Nephron (organoid): ENCODE results near the gene KCNC4.

Source experiments
- H3K27ac Mint-ChIP-seq, 3 experiments: 2 replicates each; pipeline ENCODE4 v1.8.0; 2020; ENCODE audit warnings: mixed read lengths in 3 of 3, mild to moderate bottlenecking in 2 of 3, moderate library complexity in 1 of 3
- H3K27me3 Mint-ChIP-seq: 2 replicates; pipeline ENCODE4 v1.8.0; 2021; ENCODE audit warnings: low read depth, mild to moderate bottlenecking, moderate library complexity, mixed read lengths
- H3K36me3 Mint-ChIP-seq: 2 replicates; pipeline ENCODE4 v1.8.0; 2020; ENCODE audit warnings: low read depth, mixed read lengths
- H3K4me1 Mint-ChIP-seq: 2 replicates; pipeline ENCODE4 v1.8.0; 2020; ENCODE audit warnings: mixed read lengths
- H3K4me3 Mint-ChIP-seq, 3 experiments: 2 replicates each; pipeline ENCODE4 v1.8.0; 2020; ENCODE audit warnings: mild to moderate bottlenecking in 3 of 3, mixed read lengths in 3 of 3, moderate library complexity in 2 of 3
- H3K9me3 Mint-ChIP-seq: 2 replicates; pipeline ENCODE4 v1.8.0; 2020; ENCODE audit warnings: mixed read lengths
- CTCF ChIP-seq, 3 experiments: fragments of 200-600 bp; sonication (generic); IDR thresholded peaks; one replicate each; pipeline ENCODE4 v1.5.0; 2021; ENCODE audit warnings: antibody characterized with exemption in 3 of 3; ENCODE audit not compliant: unreplicated experiment in 3 of 3

KCNC4 gene

DNA sequence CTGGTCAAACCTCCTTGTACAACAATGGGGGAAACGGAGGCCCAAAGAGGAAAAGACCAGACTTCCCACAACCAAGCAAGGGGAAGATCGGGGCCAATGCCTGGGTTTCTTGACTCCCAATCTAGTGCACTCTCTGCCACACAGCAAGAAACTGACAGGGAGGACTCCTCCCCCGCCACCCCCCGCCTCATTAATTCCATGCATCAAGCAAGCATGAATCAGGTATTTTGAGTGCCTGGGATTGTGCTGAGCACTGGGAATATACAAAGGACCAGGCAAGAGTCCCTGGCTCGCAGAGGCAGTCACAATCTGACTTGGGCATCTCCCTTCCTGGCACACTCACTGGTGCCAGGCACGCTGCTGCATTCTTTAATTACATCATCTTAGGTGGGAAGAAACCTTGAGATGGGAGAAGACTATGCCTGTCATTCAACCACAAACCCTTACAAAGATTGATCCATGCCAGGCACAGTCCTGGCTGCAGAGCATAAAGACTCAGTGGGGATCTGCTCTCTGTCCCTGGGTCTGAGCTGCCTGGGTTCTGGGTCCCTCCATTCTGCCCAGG, 4.4 kb upstream of the KCNC4 start:
- no peak overlapping the region for H3K27ac Mint-ChIP-seq
- peaks cover 9% of the 10 kb centered on the region for H3K4me1 Mint-ChIP-seq
- H3K27me3 Mint-ChIP-seq: peaks cover 63% of the 10 kb centered on the region
- no peaks in the 10 kb centered on the region for H3K9me3 Mint-ChIP-seq
- no peak overlapping the region for H3K4me3 Mint-ChIP-seq
- no peaks in the 10 kb centered on the region for H3K36me3 Mint-ChIP-seq
- no peak for TF ChIP-seq CTCF (IDR thresholded peaks at IDR 0.05; ENCODE audit: unreplicated experiment in 3 of 3)

- no peaks in the 10 kb centered on the region for H3K9me3 Mint-ChIP-seq
Observed at GRCh38 chr1:110206261-110206920, 3.7 kb upstream of the KCNC4 start.

GRCh38 chr1:110207831-110208230, 2.3 kb upstream of the KCNC4 start:
- TF ChIP-seq CTCF (IDR thresholded peaks at IDR 0.05; ENCODE audit: unreplicated experiment in 3 of 3): peak; percentile 86 to 93 (median 91)
- Mint-ChIP-seq H3K36me3 (no peaks in the 10 kb centered on the region), H3K27ac (no peak overlapping the region), H3K4me1 (peaks cover 9% of the 10 kb centered on the region), H3K27me3 (peaks cover 76% of the 10 kb centered on the region), H3K4me3 (peak overlapping the region; percentile 42 to 76 (median 67)), H3K9me3 (no peaks in the 10 kb centered on the region)

More at GRCh38 chr1:110206261-110206920, 3.7 kb upstream of the KCNC4 start:
- H3K27ac Mint-ChIP-seq: no peak overlapping the region
- H3K4me1 Mint-ChIP-seq: peaks cover 9% of the 10 kb centered on the region
- H3K4me3 Mint-ChIP-seq: no peak overlapping the region
- H3K27me3 Mint-ChIP-seq: peaks cover 66% of the 10 kb centered on the region
- TF ChIP-seq CTCF (IDR thresholded peaks at IDR 0.05; ENCODE audit: unreplicated experiment in 3 of 3): no peak
- H3K36me3 Mint-ChIP-seq: no peaks in the 10 kb centered on the region

DNA sequence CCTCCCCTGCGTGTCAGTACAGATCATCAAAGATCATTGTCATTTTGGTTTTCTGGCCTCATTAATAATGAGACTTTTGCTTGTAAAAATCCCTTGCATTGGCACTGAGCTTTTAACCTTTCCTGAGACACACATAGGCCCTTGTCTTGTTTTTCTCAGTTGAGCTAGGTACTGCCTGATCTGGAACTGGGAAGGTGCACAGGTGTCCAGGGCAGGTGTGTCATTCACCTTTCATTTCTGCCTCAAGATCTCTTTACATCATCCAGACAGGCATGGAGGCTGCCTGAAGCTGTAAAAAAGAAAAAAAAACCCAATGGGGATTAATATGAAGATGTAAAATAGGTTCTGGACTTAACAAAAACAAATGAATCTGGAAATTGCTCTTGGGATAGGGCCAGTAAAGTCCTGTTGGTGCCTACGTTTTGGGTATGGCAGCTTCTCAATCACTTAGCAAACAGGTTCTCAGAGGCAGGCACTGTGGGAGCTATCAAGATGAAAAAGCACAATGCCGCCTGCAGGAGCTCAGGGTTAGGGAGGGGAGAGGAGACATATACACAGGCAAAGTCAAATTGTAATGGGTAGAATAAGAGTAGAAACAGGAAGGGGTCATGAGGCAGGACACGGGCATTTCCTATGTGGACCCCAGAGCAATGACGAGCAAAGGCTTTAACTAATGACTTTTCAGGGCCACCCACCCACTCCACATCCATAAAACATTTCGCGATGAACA, 1.0 kb upstream of the KCNC4 start:
- Mint-ChIP-seq H3K4me3 (peak overlapping the region; percentile 82 to 92 (median 88)), H3K36me3 (no peaks in the 10 kb centered on the region), H3K27ac (peak overlapping the region in 2 of 3 experiments; percentile 40 to 62), H3K4me1 (peaks cover 14% of the 10 kb centered on the region), H3K9me3 (no peaks in the 10 kb centered on the region), H3K27me3 (peaks cover 86% of the 10 kb centered on the region)
- TF ChIP-seq CTCF (IDR thresholded peaks at IDR 0.05; ENCODE audit: unreplicated experiment in 3 of 3): no peak

GRCh38 chr1:110210604-110211495, 736 bp downstream of the KCNC4 start:
- Mint-ChIP-seq H3K36me3 (no peaks in the 10 kb centered on the region), H3K27me3 (peaks cover 81% of the 10 kb centered on the region), H3K4me3 (peak overlapping the region; percentile 84 to 87 (median 85)), H3K27ac (no peak overlapping the region), H3K9me3 (no peaks in the 10 kb centered on the region), H3K4me1 (peaks cover 25% of the 10 kb centered on the region)
- TF ChIP-seq CTCF (IDR thresholded peaks at IDR 0.05; ENCODE audit: unreplicated experiment in 3 of 3): no peak
